ENCODE data around the gene BRD1. TPM values are rescaled to one million over a fixed set of nuclear protein-coding genes. Genes with fewer than 3 reads are reported as not detected.

BRD1 gene
- total RNA-seq, 4 donors from 2014 or later = 44.6 to 74.9 (median 60.4) TPM

- peaks cover 0 to 78% (median 28%) of the 10 kb centered on the region in 4 donors for H3K4me1 ChIP-seq
- TF ChIP-seq EP300 (IDR thresholded peaks at IDR 0.05) = no peak
- no peak for TF ChIP-seq CTCF (IDR thresholded peaks at IDR 0.05)
- no peak for TF ChIP-seq POLR2A (IDR thresholded peaks at IDR 0.05)
Observed at GRCh38 chr22:49790912-49791311, 36.8 kb downstream of the BRD1 start.

GRCh38 chr22:49789289-49790141 lies 38.2 kb downstream of the BRD1 start:
- WGBS, 2 donors = 48 to 60% methylated on average over 17 to 26 of the region's 26 CpGs

More at GRCh38 chr22:49790912-49791311, 36.8 kb downstream of the BRD1 start:
- H3K27ac ChIP-seq = no peak overlapping the region
- peaks cover 0 to 77% (median 16%) of the 10 kb centered on the region in 3 donors for H3K36me3 ChIP-seq
- H3K27me3 ChIP-seq = no peaks in the 10 kb centered on the region
- no peaks in the 10 kb centered on the region for H3K9me3 ChIP-seq
- 64 to 78% methylated on average over 14 to 16 of the region's 16 CpGs for WGBS, 2 donors
- H3K4me3 ChIP-seq = no peak overlapping the region
- DNase-seq (ENCODE audit: low spot score in 2 of 2) = no peak

DNA sequence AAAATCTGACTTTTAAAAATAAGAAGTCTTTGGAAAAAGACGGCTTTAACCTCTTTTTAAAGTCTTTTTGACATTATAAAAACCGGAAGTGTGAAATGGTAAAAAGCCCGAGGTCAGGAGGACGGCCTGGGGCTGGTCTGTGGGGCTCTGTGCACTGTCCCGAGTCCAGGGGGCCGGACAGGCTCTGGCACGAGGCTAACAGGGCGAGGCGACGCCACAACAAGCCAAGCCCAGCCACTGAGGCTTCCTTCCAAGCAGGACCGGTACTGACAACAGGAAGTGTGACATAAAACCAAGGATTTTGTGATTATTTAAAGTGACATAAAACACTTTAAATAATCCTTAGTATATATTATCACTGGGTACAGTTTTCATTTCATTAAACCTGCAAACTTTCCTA lies 39.2 kb downstream of the BRD1 start:
- 7% methylated on average over 11 of the region's 11 CpGs for WGBS, 2 donors
- H3K27me3 ChIP-seq = no peaks in the 10 kb centered on the region
- H3K4me1 ChIP-seq = peaks cover 0 to 90% (median 30%) of the 10 kb centered on the region in 4 donors
- H3K4me3 ChIP-seq = no peak overlapping the region
- TF ChIP-seq EP300 (IDR thresholded peaks at IDR 0.05) (peak in 1 of 2 donors; percentile 35), CTCF (IDR thresholded peaks at IDR 0.05) (no peak), POLR2A (IDR thresholded peaks at IDR 0.05) (no peak)
- peak; percentile 54 for DNase-seq (ENCODE audit: low spot score in 2 of 2)
- peaks cover 0 to 76% (median 8%) of the 10 kb centered on the region in 3 donors for H3K36me3 ChIP-seq
- H3K27ac ChIP-seq = peak overlapping the region in 3 of 4 donors; percentile 70 to 80 (median 75)
- H3K9me3 ChIP-seq = no peaks in the 10 kb centered on the region

More at GRCh38 chr22:49789289-49790141, 38.2 kb downstream of the BRD1 start:
- Histone ChIP-seq H3K9me3 (no peaks in the 10 kb centered on the region), H3K27me3 (no peaks in the 10 kb centered on the region), H3K36me3 (peaks cover 0 to 76% (median 15%) of the 10 kb centered on the region in 3 donors), H3K27ac (peak overlapping the region in 3 of 4 donors; percentile 70 to 80 (median 75)), H3K4me1 (peaks cover 0 to 91% (median 30%) of the 10 kb centered on the region in 4 donors), H3K4me3 (peak overlapping the region in 1 of 4 donors; percentile 2)
- TF ChIP-seq EP300 (IDR thresholded peaks at IDR 0.05) = no peak
- peak; percentile 30 to 42 for DNase-seq (ENCODE audit: low spot score in 2 of 2)

GRCh38 chr22:49787861-49788260 lies 39.8 kb downstream of the BRD1 start:
- no peak overlapping the region for H3K4me3 ChIP-seq
- peaks cover 0 to 76% (median 7%) of the 10 kb centered on the region in 3 donors for H3K36me3 ChIP-seq
- no peaks in the 10 kb centered on the region for H3K27me3 ChIP-seq
- no peaks in the 10 kb centered on the region for H3K9me3 ChIP-seq
- peak overlapping the region in 3 of 4 donors; percentile 70 to 80 (median 75) for H3K27ac ChIP-seq
- no peak for DNase-seq (ENCODE audit: low spot score in 2 of 2)
- 63 to 72% methylated on average over 10 of the region's 10 CpGs for WGBS, 2 donors
- no peak for TF ChIP-seq POLR2A (IDR thresholded peaks at IDR 0.05)
- TF ChIP-seq CTCF (IDR thresholded peaks at IDR 0.05) = no peak
- TF ChIP-seq EP300 (IDR thresholded peaks at IDR 0.05) = no peak
- peaks cover 0 to 83% (median 30%) of the 10 kb centered on the region in 4 donors for H3K4me1 ChIP-seq

DNA sequence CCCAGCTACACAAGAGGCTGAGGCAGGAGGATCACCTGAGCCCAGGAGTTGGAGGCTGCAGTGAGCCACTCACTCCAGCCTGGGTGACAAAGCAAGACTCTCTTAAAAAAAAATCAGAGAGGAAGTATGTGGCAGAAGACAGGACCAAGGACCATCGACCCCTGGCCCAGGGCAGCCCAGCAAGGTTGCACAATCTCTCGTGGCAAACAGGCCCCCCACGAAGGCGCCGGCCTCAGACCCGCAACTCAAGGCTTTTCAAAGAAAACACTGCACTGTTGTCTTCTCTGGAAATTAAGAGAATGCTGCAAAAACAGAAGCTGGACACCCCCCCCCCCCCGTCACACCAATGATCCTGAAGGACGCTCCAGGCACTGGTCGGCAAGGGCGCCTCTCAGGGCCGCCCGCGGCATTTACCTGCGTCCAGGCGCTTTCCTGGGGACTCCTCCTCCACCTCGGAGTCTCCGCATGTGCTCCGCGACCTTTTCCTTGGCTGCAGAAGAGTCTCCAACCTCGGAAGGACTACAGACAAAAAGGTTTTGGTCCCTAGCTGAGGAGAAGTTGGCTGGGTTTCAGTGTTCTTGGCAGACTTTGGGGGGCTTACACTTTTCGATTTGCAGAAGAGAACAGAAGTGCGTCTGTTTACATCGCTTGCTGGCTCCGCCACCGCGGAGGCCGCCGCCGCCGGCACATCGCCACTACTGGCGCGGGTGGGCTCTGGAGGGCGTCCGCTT lies 40.5 kb downstream of the BRD1 start:
- Histone ChIP-seq H3K27ac (peak overlapping the region in 2 of 4 donors; percentile 2 to 75), H3K4me3 (no peak overlapping the region), H3K27me3 (no peaks in the 10 kb centered on the region), H3K9me3 (no peaks in the 10 kb centered on the region), H3K36me3 (peaks cover 0 to 74% (median 7%) of the 10 kb centered on the region in 3 donors), H3K4me1 (peaks cover 0 to 76% (median 30%) of the 10 kb centered on the region in 4 donors)
- TF ChIP-seq EP300 (IDR thresholded peaks at IDR 0.05) = no peak
- no peak for TF ChIP-seq POLR2A (IDR thresholded peaks at IDR 0.05)
- no peak for TF ChIP-seq CTCF (IDR thresholded peaks at IDR 0.05)
- WGBS, 2 donors = 72 to 74% methylated on average over 34 to 35 of the region's 35 CpGs
- no peak for DNase-seq (ENCODE audit: low spot score in 2 of 2)
